Measurements from ENCODE around the gene PPID.
"Not testable (repeated sequence)": the region's sequence is repeated elsewhere in the genome, so short reads cannot be mapped to it uniquely, and the experiment has no call there.

PPID gene

DNA sequence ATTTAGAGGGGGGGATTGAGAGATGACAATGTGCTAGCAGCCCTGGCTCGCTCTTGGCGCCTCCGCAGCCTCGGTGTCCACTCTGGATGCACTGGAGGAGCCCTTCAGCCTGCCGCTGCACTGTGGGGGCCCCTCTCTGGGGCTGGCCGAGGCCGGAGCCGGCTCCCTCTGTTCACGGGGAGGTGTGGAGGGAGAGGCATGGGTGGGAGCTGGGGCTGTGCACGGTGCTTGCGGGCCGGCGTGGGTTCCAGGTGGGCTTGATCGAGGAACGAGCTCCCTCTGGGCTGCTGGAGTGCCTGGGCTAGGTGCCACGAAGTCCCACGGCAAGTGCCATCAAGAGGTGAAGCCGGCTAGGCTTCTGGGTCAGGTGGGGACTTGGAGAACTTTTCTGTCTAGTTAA, 58.4 kb downstream of the PPID start:
- DNase-seq = no peak

DNA sequence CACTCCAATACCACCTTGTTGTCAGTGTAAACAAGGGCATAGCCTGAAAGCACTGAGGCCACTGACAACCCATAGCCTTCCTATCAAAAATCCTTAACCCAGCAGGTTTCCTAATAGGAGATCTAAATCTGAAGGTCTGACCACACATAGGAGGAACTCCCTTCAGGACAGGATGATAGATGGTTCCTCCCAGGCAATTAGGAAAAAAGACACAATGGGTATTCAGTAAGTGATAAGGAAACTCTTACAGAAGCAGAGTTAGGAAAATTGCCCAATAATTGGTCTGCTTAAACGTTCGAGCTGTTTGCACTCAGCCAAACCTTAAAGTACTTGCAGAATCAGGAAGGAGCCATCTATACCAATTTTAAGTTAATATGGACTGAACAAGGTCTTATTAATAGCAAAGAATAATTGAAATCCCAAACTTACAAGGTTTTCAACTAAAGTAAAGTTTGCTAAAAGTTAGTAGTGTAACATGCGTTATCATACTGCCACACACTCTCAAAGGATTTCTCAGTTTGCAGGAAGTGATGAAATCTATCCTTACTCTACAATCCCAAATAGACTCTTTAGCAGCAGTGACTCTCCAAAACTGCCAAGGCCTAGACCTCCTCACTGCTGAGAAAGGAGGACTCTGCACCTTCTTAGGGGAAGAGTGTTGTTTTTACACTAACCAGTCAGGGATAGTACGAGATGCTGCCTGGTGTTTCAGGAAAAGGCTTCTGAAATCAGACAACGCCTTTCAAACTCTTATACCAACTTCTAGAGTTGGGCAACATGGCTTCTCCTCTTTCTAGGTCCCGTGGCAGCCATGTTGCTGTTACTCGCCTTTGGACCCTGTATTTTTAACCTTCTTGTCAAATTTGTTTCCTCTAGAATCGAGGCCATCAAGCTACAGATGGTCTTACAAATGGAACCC, 59.2 kb downstream of the PPID start:
- DNase-seq = not testable (repeated sequence)

DNA sequence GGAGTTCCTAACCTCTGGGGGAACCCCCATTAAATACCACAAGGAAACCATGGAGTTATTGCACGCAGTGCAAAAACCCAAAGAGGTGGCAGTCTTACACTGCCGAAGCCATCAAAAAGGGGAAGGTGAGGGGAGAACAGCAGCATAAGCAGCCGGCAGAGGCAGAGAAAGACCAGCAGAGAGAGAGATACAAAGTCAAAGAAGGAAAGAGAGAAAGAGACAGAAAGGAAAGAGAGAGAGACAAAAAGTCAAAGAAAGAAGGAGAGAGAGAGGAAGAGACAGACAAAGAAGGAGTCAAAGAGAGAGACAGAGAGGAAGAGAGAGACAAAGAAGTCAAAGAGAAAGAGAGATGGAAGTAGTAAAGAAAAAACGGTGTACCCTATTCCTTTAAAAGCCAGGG, 59.9 kb downstream of the PPID start:
- DNase-seq = not testable (repeated sequence)
